ENCODE measurements around the gene ALDOC.

- no peak for TF ChIP-seq CTCF (IDR thresholded peaks at IDR 0.05; ENCODE audit: insufficient read depth, low read depth, low read length)
- TF ChIP-seq EZH2 (IDR thresholded peaks at IDR 0.05; ENCODE audit: insufficient read depth, low read length): no peak
Observed at GRCh38 chr17:28544402-28545140, 32.1 kb downstream of the ALDOC start.

Measured in astrocyte (in vitro differentiated cells and primary cell).